ENCODE results near the gene TEAD2.
A peak's percentile ranks its signal among the peaks of the same experiment; 100 is the strongest.
"Not testable (repeated sequence)": the region's sequence is repeated elsewhere in the genome, so short reads cannot be mapped to it uniquely, and the experiment has no call there.

Gene TEAD2

DNA sequence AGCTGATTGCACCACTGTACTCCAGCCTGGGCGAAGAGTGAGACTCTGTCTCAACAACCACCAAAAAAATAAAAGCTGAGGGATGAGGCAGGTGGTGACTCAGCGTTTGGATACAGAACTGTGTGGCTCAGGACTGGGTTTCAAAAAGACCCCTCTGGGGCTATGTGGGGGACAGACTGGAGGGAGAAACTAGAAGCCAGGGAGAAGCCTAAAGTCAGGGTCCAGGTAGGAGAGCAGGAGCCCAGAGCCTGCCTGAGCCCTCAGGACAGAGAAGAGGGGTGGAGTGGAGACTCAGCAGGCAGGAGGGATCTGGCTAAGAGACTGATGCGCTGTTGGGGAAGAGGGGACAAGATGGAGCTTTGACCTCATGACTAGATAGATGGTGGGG, 28.8 kb downstream of the TEAD2 start:
- DNase-seq (ENCODE audit: low read depth, low spot score) = no peak

DNA sequence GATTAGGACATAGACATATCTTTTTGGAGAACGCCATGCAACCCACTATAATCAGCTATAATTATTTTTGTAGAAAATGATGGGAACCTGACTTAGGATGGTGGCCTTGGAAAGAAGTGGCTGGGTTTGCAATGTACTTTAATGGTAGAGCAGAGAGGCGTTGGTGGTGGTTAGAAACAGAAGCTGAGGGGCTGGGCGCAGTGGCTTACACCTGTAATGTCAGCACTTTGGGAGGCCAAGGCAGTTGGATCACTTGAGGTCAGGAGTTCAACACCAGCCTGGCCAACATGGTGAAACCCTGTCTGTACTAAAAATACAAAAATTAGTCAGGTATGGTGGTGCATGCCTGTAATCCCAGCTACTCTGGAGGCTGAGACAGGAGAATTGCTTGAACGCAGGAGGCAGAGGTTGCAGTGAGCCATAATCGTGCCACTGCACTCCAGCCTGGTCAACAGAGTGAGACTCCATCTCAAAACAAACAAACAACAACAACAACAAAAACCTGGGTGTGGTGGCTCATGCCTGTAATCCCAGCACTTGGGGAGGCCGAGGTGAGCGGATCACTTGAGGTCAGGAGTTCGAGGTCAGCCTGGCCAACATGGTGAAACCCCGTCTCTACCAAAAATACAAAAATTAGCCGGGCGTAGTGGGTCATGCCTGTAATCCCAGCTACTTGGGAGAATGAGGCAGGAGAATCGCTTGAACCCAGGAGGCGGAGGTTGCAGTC, 29.4 kb downstream of the TEAD2 start:
- DNase-seq (ENCODE audit: low read depth, low spot score) = not testable (repeated sequence)

DNA sequence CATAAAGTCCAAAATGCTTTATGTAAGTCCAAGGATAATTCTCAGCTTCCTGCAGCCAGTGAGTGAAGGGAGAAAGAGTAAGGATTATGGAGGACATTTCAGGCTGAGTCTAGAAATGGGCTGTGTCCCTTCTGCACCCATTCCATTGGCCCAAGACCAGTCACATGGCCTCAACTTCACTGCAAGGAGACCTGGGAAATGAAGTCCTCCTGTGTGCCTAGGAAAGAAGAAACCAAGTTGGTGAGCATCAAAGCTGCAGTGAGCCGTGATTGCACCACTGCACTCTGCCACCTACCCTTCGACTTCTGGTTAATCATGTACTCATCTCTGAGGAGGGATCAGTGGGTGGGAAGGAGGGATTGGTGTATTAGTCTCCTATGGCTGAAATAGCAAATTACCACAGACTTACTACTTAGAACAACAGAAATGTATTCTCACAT, 30.6 kb downstream of the TEAD2 start:
- peak; percentile 14 for DNase-seq (ENCODE audit: low read depth, low spot score)

GRCh38 chr19:49331187-49331586, 31.0 kb downstream of the TEAD2 start:
- DNase-seq (ENCODE audit: low read depth, low spot score) = not testable (repeated sequence)

DNA sequence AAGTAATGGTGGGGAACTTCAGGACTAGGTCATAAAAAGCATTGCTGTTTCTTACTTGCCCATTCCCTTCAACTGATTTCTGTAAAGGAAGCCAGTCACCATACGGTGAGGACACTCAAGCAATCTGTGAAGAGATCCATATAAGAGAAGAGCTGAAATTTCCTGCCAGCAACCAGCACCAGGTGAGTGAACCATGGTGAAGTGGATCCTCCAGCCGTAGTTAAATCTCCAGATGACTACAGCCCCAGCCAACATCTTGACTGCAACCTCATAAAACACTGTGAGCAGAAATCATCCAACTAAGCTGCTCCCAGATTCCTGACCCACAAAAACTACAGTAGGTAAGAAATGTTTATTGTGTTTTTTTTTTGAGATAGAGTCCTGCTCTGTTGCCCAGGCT, 33.5 kb downstream of the TEAD2 start:
- no peak for DNase-seq (ENCODE audit: low read depth, low spot score)

DNA sequence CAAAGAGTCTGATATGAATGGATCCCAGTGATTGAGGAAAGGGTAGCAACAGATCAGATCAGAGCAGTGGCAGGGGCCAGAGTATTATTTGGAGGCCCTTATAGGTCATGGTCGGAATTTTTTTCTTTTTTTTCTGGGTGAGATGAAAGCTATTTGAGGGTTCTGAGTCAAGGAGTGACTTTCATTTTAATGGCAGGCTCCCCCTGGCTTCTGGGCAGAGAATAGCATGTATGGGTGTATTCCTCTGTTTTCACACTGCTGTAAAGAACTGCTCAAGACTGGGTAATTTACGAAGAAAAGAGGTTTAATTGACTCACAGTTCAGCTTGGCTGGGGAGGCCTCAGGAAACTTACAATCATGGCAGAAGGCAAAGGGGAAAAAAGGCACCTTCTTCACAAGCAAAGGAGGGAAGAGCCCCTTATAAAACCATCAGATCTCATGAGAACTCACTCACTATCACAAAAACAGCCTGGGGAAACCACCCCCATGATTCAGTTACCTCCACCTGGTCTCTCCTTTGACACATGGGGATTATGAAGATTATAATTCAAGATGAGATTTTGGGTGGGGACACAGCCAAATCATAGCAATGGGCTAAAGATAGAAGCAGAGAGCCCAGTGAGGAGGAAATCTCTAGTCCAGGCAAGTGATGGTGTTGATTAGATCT, 34.2 kb downstream of the TEAD2 start:
- DNase-seq (ENCODE audit: low read depth, low spot score) = no peak

DNA sequence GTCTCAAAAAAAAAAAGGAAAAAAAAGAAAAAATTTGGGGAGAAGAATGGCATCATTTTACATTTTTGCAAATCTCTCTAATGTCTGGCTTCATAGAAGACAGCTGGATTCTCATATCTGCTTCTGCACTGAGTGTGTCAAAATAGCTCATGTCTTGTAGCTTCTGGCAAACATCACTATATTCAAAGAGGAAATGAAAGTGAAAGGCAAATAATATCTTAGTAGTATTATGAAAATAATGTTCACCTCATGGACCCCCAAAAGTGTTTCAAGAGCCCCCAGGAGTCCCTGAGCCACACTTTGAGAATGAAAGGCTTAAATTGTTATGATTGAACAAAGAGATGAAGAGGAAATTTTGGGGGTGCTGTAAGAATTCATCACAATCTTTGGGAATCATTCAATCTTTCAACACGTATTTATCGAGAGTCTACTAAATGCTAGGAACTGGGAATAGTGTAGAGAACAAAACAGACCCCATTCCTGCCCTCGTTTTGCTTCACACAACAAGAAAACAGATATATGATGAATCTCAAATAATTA, 36.0 kb downstream of the TEAD2 start:
- DNase-seq (ENCODE audit: low read depth, low spot score) = no peak

DNA sequence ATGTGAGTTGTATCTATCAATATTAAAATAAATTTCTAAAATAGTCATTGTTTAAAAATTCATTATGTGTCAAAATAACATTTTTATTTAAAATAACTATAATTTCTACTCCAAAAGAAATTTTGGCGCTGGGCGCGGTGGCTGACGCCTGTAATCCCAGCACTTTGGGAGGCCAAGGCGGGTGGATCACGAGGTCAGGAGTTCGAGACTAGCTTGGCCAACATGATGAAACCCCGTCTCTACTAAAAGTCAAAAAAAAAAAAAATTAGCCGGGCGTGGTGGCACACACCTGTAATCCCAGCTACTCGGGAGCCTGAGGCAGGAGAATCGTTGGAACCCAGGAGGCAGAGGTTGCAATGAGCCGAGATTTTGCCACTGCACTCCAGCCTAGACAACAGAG, 36.5 kb downstream of the TEAD2 start:
- not testable (repeated sequence) for DNase-seq (ENCODE audit: low read depth, low spot score)

- DNase-seq (ENCODE audit: low read depth, low spot score) = no peak
Measured at GRCh38 chr19:49324801-49325576, 37.2 kb downstream of the TEAD2 start, which contains the start of gene SLC6A16. SLC6A16 (minus strand) TSS chr19:49325191; CDS start chr19:49311347, 13,844 bp downstream.

DNA sequence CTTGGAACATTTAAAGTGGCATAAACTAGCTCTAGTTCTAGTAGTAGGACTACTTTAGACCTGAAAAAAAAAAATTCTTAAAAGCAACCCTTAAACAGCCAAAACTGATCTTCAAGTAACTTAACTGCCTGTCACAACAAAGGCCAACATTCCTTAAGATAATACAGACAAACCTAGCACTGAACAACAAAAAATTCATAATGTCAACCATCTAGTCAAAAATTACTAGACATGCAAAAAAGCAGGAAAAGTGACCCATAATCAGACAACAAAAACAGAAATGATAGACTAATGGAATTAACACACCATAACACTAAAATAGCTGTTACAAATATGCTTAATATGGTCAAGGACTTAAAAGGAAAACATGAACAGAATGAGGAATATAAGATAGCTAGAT, 43.9 kb downstream of the TEAD2 start:
- DNase-seq (ENCODE audit: low read depth, low spot score) = no peak

- no peak for DNase-seq (ENCODE audit: low read depth, low spot score)
Measured at GRCh38 chr19:49316284-49316683, 45.9 kb downstream of the TEAD2 start.

GRCh38 chr19:49315111-49315510, 47.1 kb downstream of the TEAD2 start:
- DNase-seq (ENCODE audit: low read depth, low spot score) = no peak

DNA sequence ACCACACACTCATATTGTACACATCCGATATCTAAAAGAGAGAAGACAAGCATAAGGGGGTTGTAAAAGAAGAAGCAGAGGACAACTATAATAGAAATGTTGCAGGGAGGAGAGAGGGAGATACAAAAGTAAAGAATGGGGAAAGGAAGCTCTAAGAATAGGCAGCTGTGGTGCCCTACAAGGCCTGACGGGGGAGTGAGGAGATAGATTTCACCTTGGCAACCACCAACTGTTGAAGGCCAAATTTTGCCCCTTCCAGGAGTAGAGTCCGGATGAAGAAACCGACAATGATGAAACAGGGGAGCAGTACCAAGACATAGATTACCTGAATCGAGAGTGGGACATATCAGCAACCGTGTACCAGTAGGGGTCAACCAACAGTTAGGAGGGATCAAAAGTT, 53.1 kb downstream of the TEAD2 start:
- no peak for DNase-seq (ENCODE audit: low read depth, low spot score)

- DNase-seq (ENCODE audit: low read depth, low spot score) = not testable (repeated sequence)
Measured at GRCh38 chr19:49306734-49307133, 55.5 kb downstream of the TEAD2 start.

- no peak for DNase-seq (ENCODE audit: low read depth, low spot score)
Measured at GRCh38 chr19:49301866-49302252, 60.4 kb downstream of the TEAD2 start.

- peak; percentile 63 for DNase-seq (ENCODE audit: low read depth, low spot score)
Measured at GRCh38 chr19:49301165-49301865, 60.9 kb downstream of the TEAD2 start.

DNA sequence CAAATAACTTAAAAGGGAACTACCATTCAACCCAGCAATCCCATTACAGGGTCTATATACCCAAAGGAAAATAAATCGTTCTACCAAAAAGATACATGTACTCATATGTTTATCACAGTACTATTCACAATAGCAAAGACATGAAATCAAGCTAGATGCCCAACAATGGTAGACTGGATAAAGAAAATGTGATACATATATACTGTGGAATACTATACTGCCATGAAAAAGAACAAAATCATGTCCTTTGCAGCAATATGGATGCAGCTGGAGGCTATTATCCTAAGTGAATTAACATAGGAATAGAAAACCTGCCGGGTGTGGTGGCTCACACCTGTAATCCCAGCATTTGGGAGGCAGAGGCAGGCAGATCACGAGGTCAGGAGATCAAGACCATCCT, 63.6 kb downstream of the TEAD2 start:
- not testable (repeated sequence) for DNase-seq (ENCODE audit: low read depth, low spot score)

DNA sequence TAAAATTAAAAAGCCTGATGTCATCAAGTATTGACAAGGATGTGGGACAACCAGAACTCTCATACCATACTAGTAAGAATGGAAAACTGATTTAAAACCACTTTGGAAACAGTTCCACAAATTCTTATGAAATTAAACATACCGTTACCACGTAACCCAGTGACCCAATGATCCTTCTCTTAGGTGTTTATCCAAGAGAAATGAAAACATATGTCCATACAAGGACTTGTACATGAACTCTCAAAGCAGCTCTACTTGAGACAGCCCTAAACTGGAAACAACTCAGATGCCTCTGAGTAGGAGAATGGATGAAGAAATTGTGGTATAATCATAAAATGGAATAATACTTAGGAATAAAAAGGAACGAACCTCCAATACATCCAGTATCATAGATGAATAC, 64.8 kb downstream of the TEAD2 start:
- DNase-seq (ENCODE audit: low read depth, low spot score) = no peak

GRCh38 chr19:49295208-49295880, 66.9 kb downstream of the TEAD2 start:
- DNase-seq (ENCODE audit: low read depth, low spot score) = no peak

- DNase-seq (ENCODE audit: low read depth, low spot score) = no peak
Measured at GRCh38 chr19:49294401-49294800, 67.8 kb downstream of the TEAD2 start.

Measured in activated naive CD8-positive, alpha-beta T cell treated with anti-CD3 and anti-CD28 coated beads, Interleukin-2, amount 50 U/mL, for 16 hours (primary cell).